ENCODE results near the gene CHST3. TPM values are rescaled to one million over a fixed set of nuclear protein-coding genes. Genes with fewer than 3 reads are reported as not detected.

CHST3 gene
- total and polyA plus RNA-seq, 4 experiments from 2014 or later, result not detected

DNA sequence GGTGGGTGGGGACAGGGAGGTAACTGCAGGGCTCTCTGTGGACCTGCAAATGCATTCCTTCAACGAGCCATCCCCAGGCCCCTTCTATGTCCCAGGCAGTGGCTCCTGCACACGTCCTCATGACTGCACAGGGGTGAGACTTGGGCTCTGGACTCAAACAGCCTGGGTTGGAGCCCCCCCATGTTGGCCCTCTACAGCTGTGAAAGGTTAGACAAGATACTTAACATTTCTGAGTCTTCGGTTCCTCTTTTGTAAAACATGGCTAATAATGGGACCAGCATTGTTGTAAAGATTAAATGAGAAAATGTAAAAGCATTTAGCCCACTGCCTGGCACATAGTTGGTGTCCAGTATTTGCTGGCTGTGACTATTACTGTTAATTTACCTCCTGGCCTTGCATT is 41.8 kb downstream of the CHST3 start:
- Mint-ChIP-seq H3K4me3 (no peak overlapping the region), H3K4me1 (no peaks in the 10 kb centered on the region), H3K36me3 (no peaks in the 10 kb centered on the region), H3K9me3 (no peaks in the 10 kb centered on the region), H3K27me3 (no peaks in the 10 kb centered on the region), H3K27ac (no peak overlapping the region)
- Histone ChIP-seq H3K27ac (ENCODE audit: low read depth, low read length) (no peak overlapping the region), H3K4me3 (ENCODE audit: low read length in 2 of 2) (no peak overlapping the region), H3K4me1 (ENCODE audit: insufficient read depth, low read length) (no peaks in the 10 kb centered on the region), H3K36me3 (ENCODE audit: insufficient read depth, low read length) (no peaks in the 10 kb centered on the region), H3K9me3 (ENCODE audit: control insufficient read depth in 1 of 2, low read length in 2 of 2) (no peaks in the 10 kb centered on the region), H3K27me3 (ENCODE audit: insufficient read depth, low read length) (no peaks in the 10 kb centered on the region)
- DNase-seq, result no peak
- intact Hi-C loops (cut with micrococcal nuclease), result no loop called here
- ChIA-PET POLR2A (ENCODE audit: partially characterized antibody) (no interaction called here), CTCF (ENCODE audit: partially characterized antibody) (no interaction called here)

DNA sequence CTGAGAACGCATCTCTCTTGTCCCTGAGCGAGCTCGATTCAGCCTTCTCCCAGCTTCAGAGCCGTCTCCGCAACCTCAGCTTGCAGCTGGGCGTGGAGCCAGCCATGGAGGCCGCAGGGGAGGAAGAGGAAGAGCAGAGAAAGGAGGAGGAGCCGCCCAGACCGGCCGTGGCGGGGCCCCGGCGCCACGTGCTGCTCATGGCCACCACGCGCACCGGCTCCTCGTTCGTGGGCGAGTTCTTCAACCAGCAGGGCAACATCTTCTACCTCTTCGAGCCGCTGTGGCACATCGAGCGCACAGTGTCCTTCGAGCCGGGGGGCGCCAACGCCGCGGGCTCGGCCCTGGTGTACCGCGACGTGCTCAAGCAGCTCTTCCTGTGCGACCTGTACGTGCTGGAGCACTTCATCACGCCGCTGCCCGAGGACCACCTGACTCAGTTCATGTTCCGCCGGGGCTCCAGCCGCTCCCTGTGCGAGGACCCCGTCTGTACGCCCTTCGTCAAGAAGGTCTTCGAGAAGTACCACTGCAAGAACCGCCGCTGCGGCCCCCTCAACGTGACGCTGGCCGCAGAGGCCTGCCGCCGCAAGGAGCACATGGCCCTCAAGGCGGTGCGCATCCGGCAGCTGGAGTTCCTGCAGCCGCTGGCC is 43.2 kb downstream of the CHST3 start:
- Histone ChIP-seq H3K9me3 (ENCODE audit: control insufficient read depth in 1 of 2, low read length in 2 of 2) (no peaks in the 10 kb centered on the region), H3K36me3 (ENCODE audit: insufficient read depth, low read length) (no peaks in the 10 kb centered on the region), H3K4me3 (ENCODE audit: low read length in 2 of 2) (no peak overlapping the region), H3K27me3 (ENCODE audit: insufficient read depth, low read length) (no peaks in the 10 kb centered on the region), H3K4me1 (ENCODE audit: insufficient read depth, low read length) (no peaks in the 10 kb centered on the region), H3K27ac (ENCODE audit: low read depth, low read length) (no peak overlapping the region)
- intact Hi-C loops (cut with micrococcal nuclease), result no loop called here
- Mint-ChIP-seq H3K4me3 (no peak overlapping the region), H3K4me1 (no peaks in the 10 kb centered on the region), H3K36me3 (no peaks in the 10 kb centered on the region), H3K9me3 (no peaks in the 10 kb centered on the region), H3K27me3 (no peaks in the 10 kb centered on the region), H3K27ac (no peak overlapping the region)
- ChIA-PET CTCF (ENCODE audit: partially characterized antibody) (no interaction called here), POLR2A (ENCODE audit: partially characterized antibody) (no interaction called here)
- DNase-seq, result no peak

DNA sequence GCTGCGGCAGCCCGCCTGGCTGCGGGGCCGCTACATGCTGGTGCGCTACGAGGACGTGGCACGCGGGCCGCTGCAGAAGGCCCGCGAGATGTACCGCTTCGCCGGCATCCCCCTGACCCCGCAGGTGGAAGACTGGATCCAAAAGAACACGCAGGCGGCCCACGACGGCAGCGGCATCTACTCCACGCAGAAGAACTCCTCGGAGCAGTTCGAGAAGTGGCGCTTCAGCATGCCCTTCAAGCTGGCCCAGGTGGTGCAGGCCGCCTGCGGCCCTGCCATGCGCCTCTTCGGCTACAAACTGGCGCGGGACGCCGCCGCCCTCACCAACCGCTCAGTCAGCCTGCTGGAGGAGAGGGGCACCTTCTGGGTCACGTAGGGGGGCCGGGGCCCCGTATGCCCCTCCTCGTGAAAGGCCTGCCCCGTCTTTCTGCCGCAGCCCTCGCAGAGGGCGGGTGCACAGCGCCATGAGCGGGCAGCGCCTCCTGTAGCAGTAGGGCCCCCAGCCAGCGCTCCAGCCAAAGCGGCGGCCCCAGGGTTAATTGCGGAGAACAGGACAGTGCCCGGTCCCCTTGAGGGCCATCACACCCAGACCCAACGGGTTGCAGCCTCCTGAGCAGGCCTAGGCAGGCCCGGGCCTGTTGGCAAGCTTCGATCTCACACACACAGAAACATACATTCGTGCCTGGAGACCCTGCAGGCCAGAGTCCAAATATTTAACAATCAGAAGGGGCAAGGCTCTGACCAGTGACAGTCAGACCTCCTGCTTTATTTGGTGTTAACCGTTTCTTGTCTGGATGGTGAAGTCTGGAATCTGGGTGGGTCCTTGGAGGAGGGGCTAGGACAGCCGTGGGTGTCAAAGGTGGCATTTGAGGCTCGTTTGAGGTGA is 44.1 kb downstream of the CHST3 start:
- H3K27ac Mint-ChIP-seq, result no peak overlapping the region
- no peaks in the 10 kb centered on the region for H3K27me3 Mint-ChIP-seq
- no peaks in the 10 kb centered on the region for H3K4me1 Mint-ChIP-seq
- CTCF ChIA-PET (ENCODE audit: partially characterized antibody), result no interaction called here
- H3K36me3 Mint-ChIP-seq, result no peaks in the 10 kb centered on the region
- no peak overlapping the region for H3K4me3 Mint-ChIP-seq
- no peak for DNase-seq
- Histone ChIP-seq H3K4me3 (ENCODE audit: low read length in 2 of 2) (no peak overlapping the region), H3K27ac (ENCODE audit: low read depth, low read length) (no peak overlapping the region), H3K4me1 (ENCODE audit: insufficient read depth, low read length) (no peaks in the 10 kb centered on the region), H3K9me3 (ENCODE audit: control insufficient read depth in 1 of 2, low read length in 2 of 2) (no peaks in the 10 kb centered on the region), H3K36me3 (ENCODE audit: insufficient read depth, low read length) (no peaks in the 10 kb centered on the region), H3K27me3 (ENCODE audit: insufficient read depth, low read length) (no peaks in the 10 kb centered on the region)
- POLR2A ChIA-PET (ENCODE audit: partially characterized antibody), result no interaction called here
- H3K9me3 Mint-ChIP-seq, result no peaks in the 10 kb centered on the region
- intact Hi-C loops (cut with micrococcal nuclease), result no loop called here

DNA sequence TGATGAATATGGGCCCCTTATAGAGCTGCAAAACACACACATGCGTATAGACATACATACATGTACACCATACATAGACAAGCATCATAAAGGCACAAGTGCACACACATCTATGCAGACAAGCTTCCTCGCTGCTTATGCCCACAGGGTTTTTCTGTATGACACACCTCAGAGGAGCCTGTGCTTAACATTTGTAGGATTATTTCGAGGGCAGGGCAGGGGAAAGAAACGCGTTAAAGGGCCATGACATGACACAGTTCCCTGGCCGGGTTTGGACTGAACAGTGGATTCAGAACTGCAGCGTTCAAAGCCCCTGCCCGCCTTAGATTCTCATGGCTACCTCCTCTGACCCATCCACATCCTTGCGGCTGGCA is 44.8 kb downstream of the CHST3 start:
- CTCF ChIA-PET (ENCODE audit: partially characterized antibody), result no interaction called here
- no peaks in the 10 kb centered on the region for H3K27me3 ChIP-seq (ENCODE audit: insufficient read depth, low read length)
- no peaks in the 10 kb centered on the region for H3K27me3 Mint-ChIP-seq
- H3K4me3 ChIP-seq (ENCODE audit: low read length in 2 of 2), result no peak overlapping the region
- H3K4me3 Mint-ChIP-seq, result no peak overlapping the region
- H3K36me3 ChIP-seq (ENCODE audit: insufficient read depth, low read length), result no peaks in the 10 kb centered on the region
- POLR2A ChIA-PET (ENCODE audit: partially characterized antibody), result no interaction called here
- H3K27ac ChIP-seq (ENCODE audit: low read depth, low read length), result no peak overlapping the region
- no peaks in the 10 kb centered on the region for H3K9me3 ChIP-seq (ENCODE audit: control insufficient read depth in 1 of 2, low read length in 2 of 2)
- no peak overlapping the region for H3K27ac Mint-ChIP-seq
- H3K36me3 Mint-ChIP-seq, result no peaks in the 10 kb centered on the region
- intact Hi-C loops (cut with micrococcal nuclease), result no loop called here
- no peaks in the 10 kb centered on the region for H3K9me3 Mint-ChIP-seq
- H3K4me1 Mint-ChIP-seq, result no peaks in the 10 kb centered on the region
- no peaks in the 10 kb centered on the region for H3K4me1 ChIP-seq (ENCODE audit: insufficient read depth, low read length)
- no peak for DNase-seq

DNA sequence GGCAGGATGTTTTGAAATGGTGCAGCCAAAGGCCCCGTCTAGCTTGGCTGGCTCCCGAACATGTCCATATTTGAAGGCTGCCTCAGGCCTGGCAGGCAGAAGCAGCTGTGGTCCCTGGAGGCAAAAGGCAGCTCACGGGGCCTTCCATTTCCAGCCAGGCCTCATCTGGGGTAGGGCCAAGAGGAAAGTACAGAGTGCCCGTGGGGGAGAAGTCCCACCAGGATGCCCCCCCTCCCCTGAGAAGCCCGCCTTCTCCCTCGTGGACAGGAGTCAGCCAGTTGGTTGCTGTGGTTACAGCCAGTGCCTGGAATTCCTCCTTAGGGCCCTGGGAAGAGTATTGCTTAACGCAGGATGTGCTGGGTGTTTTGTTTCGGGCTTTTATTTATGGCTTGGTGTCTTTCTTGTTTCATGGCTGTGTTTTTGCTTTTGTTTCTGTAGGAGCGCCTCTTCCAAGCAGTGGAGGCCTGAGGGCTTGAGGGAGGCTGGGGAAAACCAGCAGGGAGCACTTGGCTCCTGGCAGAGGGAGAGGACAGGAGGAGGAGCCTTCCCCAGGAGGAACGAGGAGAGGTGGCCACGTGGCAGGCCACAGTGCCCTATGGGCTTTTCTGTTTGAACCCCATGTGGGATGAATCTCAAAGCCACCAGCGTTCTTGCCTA is 45.4 kb downstream of the CHST3 start:
- H3K27ac ChIP-seq (ENCODE audit: low read depth, low read length), result no peak overlapping the region
- DNase-seq, result no peak
- Mint-ChIP-seq H3K36me3 (no peaks in the 10 kb centered on the region), H3K9me3 (no peaks in the 10 kb centered on the region), H3K27me3 (no peaks in the 10 kb centered on the region), H3K4me1 (no peaks in the 10 kb centered on the region), H3K27ac (no peak overlapping the region), H3K4me3 (no peak overlapping the region)
- no peaks in the 10 kb centered on the region for H3K4me1 ChIP-seq (ENCODE audit: insufficient read depth, low read length)
- CTCF ChIA-PET (ENCODE audit: partially characterized antibody), result no interaction called here
- H3K4me3 ChIP-seq (ENCODE audit: low read length in 2 of 2), result no peak overlapping the region
- H3K27me3 ChIP-seq (ENCODE audit: insufficient read depth, low read length), result no peaks in the 10 kb centered on the region
- H3K36me3 ChIP-seq (ENCODE audit: insufficient read depth, low read length), result no peaks in the 10 kb centered on the region
- no peaks in the 10 kb centered on the region for H3K9me3 ChIP-seq (ENCODE audit: control insufficient read depth in 1 of 2, low read length in 2 of 2)
- intact Hi-C loops (cut with micrococcal nuclease), result no loop called here
- POLR2A ChIA-PET (ENCODE audit: partially characterized antibody), result interaction anchor here (1.0 kb wide), 1 partner anchor 1556 kb away, joined by 3 read pairs; no protein-coding TSS in a partner anchor

DNA sequence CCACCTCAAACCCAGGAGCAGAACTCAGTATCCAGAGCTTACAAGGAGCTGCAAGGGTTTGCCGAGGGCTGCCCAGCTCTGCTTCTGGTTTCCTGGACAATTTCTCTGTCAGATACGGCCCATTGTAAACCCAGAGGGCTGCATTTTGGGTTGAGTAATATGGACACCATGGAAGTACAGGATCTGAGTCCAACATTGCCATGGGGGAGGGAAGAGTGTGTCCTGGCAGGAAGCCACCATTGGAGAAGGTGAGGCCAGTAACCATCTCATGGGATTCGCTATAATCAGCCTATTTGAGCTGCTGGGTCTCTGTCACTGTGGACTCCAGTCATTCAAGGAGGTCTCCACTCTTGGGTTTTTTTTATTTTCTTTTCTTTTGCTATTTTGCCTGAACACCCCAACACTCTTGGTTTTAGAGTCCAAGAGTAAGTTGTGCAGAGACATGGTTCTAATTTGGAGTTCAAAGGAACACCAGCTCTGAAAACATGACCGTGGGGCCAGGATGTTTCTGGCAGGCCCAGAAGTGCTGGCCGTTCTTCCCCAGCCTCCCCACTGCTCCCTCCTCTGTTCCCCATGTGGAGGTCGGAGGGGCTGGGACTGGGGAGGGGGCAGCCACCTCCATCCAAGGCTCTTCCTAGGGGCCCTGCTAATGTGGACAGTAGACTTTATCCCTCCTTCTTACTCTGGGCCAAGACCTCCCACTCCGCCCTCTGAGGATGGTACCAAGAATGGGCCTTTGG is 46.2 kb downstream of the CHST3 start:
- Mint-ChIP-seq H3K9me3 (no peaks in the 10 kb centered on the region), H3K27ac (no peak overlapping the region), H3K36me3 (no peaks in the 10 kb centered on the region), H3K4me1 (no peaks in the 10 kb centered on the region), H3K4me3 (no peak overlapping the region), H3K27me3 (no peaks in the 10 kb centered on the region)
- H3K36me3 ChIP-seq (ENCODE audit: insufficient read depth, low read length), result no peaks in the 10 kb centered on the region
- ChIA-PET CTCF (ENCODE audit: partially characterized antibody) (interaction anchor here (1.8 kb wide), 1 partner anchor 38 kb away, joined by 4 read pairs; no protein-coding TSS in a partner anchor), POLR2A (ENCODE audit: partially characterized antibody) (interaction anchor here (1.0 kb wide), 1 partner anchor 1557 kb away, joined by 3 read pairs; no protein-coding TSS in a partner anchor)
- H3K9me3 ChIP-seq (ENCODE audit: control insufficient read depth in 1 of 2, low read length in 2 of 2), result no peaks in the 10 kb centered on the region
- no peak for DNase-seq
- H3K4me1 ChIP-seq (ENCODE audit: insufficient read depth, low read length), result no peaks in the 10 kb centered on the region
- no peak overlapping the region for H3K27ac ChIP-seq (ENCODE audit: low read depth, low read length)
- H3K27me3 ChIP-seq (ENCODE audit: insufficient read depth, low read length), result no peaks in the 10 kb centered on the region
- intact Hi-C loops (cut with micrococcal nuclease), result no loop called here
- no peak overlapping the region for H3K4me3 ChIP-seq (ENCODE audit: low read length in 2 of 2)

DNA sequence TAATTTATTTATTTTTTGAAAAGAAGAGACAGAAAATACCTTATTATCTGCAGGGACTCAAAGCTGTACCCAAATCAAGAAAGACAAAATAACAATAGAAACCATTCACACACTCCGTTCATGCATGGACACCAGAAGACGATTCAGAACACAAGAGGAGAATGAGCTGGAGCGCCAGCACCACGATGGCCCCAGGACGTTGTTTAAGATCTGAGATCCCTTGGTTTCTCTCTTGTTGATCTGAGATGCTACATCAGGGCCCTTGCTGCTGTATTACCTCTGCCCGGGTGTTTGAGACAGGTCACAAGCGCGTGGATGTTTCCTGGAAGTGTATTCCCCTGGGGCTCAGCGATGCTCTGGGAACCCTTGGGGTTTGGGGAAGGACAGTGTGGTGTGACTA is 46.8 kb downstream of the CHST3 start:
- no peak overlapping the region for H3K27ac Mint-ChIP-seq
- Histone ChIP-seq H3K36me3 (ENCODE audit: insufficient read depth, low read length) (no peaks in the 10 kb centered on the region), H3K4me1 (ENCODE audit: insufficient read depth, low read length) (no peaks in the 10 kb centered on the region), H3K9me3 (ENCODE audit: control insufficient read depth in 1 of 2, low read length in 2 of 2) (no peaks in the 10 kb centered on the region), H3K27ac (ENCODE audit: low read depth, low read length) (no peak overlapping the region), H3K4me3 (ENCODE audit: low read length in 2 of 2) (no peak overlapping the region), H3K27me3 (ENCODE audit: insufficient read depth, low read length) (no peaks in the 10 kb centered on the region)
- no peaks in the 10 kb centered on the region for H3K9me3 Mint-ChIP-seq
- H3K36me3 Mint-ChIP-seq, result no peaks in the 10 kb centered on the region
- no peaks in the 10 kb centered on the region for H3K27me3 Mint-ChIP-seq
- POLR2A ChIA-PET (ENCODE audit: partially characterized antibody), result no interaction called here
- no peaks in the 10 kb centered on the region for H3K4me1 Mint-ChIP-seq
- CTCF ChIA-PET (ENCODE audit: partially characterized antibody), result interaction anchor here (1.8 kb wide), 1 partner anchor 38 kb away, joined by 4 read pairs; no protein-coding TSS in a partner anchor
- no peak for DNase-seq
- H3K4me3 Mint-ChIP-seq, result no peak overlapping the region
- intact Hi-C loops (cut with micrococcal nuclease), result no loop called here

Measured in CD4-positive, alpha-beta memory T cell (primary cell).